ENCODE data around the gene SHISA9. TPM values are rescaled to one million over a fixed set of nuclear protein-coding genes. Genes with fewer than 3 reads are reported as not detected.

SHISA9 gene
- total and polyA plus RNA-seq, 2 donors from 2014 or later = 0.95 to 2.8 TPM

DNA sequence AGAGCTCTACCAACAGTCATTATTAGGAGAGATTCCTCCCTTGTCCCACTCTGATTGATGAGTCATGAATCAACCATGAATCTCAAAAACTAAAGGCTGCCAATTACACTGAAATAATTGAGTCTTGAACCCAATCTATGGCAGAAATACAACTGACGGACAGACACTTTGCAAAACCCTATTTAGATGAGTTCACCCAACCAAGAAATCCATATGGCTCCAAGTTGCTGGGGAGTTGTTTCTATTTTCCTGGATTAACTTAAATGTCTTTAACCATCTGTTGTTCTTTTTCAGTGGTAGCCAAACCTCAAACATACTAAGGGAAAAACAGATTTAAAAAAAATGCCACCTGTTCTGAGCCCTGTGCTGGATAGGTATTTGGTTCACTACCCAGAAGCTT lies 151.0 kb downstream of the SHISA9 start:
- Histone ChIP-seq H3K27ac (ENCODE audit: low read depth in 2 of 2, low read length in 2 of 2) (no peak overlapping the region), H3K36me3 (ENCODE audit: control insufficient read depth in 2 of 3, insufficient read depth in 3 of 3, low read length in 3 of 3) (no peaks in the 10 kb centered on the region), H3K27me3 (ENCODE audit: control insufficient read depth, insufficient read depth, low read length) (no peaks in the 10 kb centered on the region), H3K9ac (ENCODE audit: low read length in 3 of 3) (no peak overlapping the region), H3K9me3 (ENCODE audit: control insufficient read depth in 2 of 3, insufficient read depth in 1 of 3, low read length in 3 of 3) (peaks cover 0 to 5% (median 0%) of the 10 kb centered on the region in 3 donors), H3K4me3 (ENCODE audit: low read length in 3 of 3) (no peak overlapping the region), H3K4me1 (ENCODE audit: control insufficient read depth in 2 of 3, insufficient read depth in 2 of 3, low read depth in 1 of 3, low read length in 3 of 3) (no peaks in the 10 kb centered on the region)
- FAIRE-seq (no peak), DNase-seq (no peak)
- TF ChIP-seq, protein P1, sequence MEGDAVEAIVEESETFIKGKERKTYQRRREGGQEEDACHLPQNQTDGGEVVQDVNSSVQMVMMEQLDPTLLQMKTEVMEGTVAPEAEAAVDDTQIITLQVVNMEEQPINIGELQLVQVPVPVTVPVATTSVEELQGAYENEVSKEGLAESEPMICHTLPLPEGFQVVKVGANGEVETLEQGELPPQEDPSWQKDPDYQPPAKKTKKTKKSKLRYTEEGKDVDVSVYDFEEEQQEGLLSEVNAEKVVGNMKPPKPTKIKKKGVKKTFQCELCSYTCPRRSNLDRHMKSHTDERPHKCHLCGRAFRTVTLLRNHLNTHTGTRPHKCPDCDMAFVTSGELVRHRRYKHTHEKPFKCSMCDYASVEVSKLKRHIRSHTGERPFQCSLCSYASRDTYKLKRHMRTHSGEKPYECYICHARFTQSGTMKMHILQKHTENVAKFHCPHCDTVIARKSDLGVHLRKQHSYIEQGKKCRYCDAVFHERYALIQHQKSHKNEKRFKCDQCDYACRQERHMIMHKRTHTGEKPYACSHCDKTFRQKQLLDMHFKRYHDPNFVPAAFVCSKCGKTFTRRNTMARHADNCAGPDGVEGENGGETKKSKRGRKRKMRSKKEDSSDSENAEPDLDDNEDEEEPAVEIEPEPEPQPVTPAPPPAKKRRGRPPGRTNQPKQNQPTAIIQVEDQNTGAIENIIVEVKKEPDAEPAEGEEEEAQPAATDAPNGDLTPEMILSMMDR (IDR thresholded peaks at IDR 0.05; ENCODE audit: borderline replicate concordance, extremely low read depth, insufficient read depth) = no peak
- intact Hi-C loops (cut with DNase I) = no loop called here

DNA sequence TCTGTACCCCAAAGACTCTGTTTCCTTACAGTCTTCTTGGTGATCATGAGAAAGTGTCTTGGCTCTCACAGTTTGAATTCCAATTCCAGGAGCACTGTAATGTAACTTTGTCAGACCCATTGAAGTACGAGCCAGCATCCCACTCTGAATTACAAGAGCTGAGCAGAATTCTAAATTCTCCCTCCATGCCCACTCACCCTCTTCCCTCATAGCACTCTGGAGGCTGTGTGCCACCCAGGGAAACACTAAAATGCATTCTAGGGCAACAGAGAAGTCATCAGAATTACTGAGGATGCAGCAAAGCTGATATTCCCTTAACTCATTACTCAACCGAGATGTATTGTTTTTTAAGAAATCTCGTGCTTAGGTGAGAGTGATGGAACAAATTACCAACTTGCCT lies 154.1 kb downstream of the SHISA9 start:
- TF ChIP-seq, protein P1 (IDR thresholded peaks at IDR 0.05; ENCODE audit: borderline replicate concordance, extremely low read depth, insufficient read depth) = no peak
- Histone ChIP-seq H3K4me3 (ENCODE audit: low read length in 3 of 3) (no peak overlapping the region), H3K36me3 (ENCODE audit: control insufficient read depth in 2 of 3, insufficient read depth in 3 of 3, low read length in 3 of 3) (no peaks in the 10 kb centered on the region), H3K27ac (ENCODE audit: low read depth in 2 of 2, low read length in 2 of 2) (no peak overlapping the region), H3K9ac (ENCODE audit: low read length in 3 of 3) (no peak overlapping the region), H3K4me1 (ENCODE audit: control insufficient read depth in 2 of 3, insufficient read depth in 2 of 3, low read depth in 1 of 3, low read length in 3 of 3) (no peaks in the 10 kb centered on the region), H3K9me3 (ENCODE audit: control insufficient read depth in 2 of 3, insufficient read depth in 1 of 3, low read length in 3 of 3) (no peaks in the 10 kb centered on the region), H3K27me3 (ENCODE audit: control insufficient read depth, insufficient read depth, low read length) (no peaks in the 10 kb centered on the region)
- intact Hi-C loops (cut with DNase I) = no loop called here
- FAIRE-seq = no peak
- DNase-seq = no peak

DNA sequence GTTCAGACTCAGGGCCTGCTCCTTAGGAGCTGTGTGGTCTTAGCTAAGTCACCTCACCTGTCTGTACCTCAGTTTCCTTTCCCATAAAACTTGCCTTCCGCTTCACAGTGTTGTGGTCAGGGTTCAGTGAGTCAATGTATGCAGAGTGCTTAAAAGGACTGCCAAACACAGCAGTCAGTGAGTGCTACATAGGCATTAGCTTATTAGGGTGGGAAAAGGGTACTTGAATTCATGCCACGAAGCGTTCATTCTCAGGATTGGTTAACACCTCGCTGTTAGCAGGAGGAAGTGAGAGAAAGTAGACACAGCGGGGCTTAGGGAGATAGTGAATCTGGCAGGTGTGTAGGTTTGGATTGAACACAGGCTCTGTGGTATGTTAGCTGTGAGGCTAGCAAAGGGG lies 155.2 kb downstream of the SHISA9 start:
- DNase-seq = no peak
- Histone ChIP-seq H3K36me3 (ENCODE audit: control insufficient read depth in 2 of 3, insufficient read depth in 3 of 3, low read length in 3 of 3) (no peaks in the 10 kb centered on the region), H3K9me3 (ENCODE audit: control insufficient read depth in 2 of 3, insufficient read depth in 1 of 3, low read length in 3 of 3) (no peaks in the 10 kb centered on the region), H3K9ac (ENCODE audit: low read length in 3 of 3) (no peak overlapping the region), H3K4me3 (ENCODE audit: low read length in 3 of 3) (no peak overlapping the region), H3K4me1 (ENCODE audit: control insufficient read depth in 2 of 3, insufficient read depth in 2 of 3, low read depth in 1 of 3, low read length in 3 of 3) (no peaks in the 10 kb centered on the region), H3K27me3 (ENCODE audit: control insufficient read depth, insufficient read depth, low read length) (no peaks in the 10 kb centered on the region), H3K27ac (ENCODE audit: low read depth in 2 of 2, low read length in 2 of 2) (no peak overlapping the region)
- TF ChIP-seq, protein P1 (IDR thresholded peaks at IDR 0.05; ENCODE audit: borderline replicate concordance, extremely low read depth, insufficient read depth) = no peak
- intact Hi-C loops (cut with DNase I) = no loop called here
- no peak for FAIRE-seq

DNA sequence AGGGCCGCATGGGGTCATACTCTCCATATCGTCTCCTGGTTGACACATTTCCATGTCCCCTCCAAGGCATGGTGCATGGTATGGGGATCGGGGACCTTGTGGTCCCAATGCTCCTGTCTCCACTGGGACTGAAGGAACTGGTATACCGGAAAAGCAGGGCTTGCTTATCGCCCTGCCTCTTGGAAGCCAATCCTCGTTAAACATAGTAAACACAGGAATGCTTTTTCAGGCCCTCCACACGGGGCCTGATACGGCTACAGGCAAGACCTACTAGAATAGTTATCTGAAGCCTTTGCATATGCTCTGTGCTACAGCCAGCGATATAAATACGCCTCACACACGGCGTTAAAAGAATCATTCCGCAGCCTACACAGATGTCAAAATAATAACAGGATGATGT lies 159.5 kb downstream of the SHISA9 start:
- H3K36me3 ChIP-seq (ENCODE audit: control insufficient read depth in 2 of 3, insufficient read depth in 3 of 3, low read length in 3 of 3) = no peaks in the 10 kb centered on the region
- H3K27me3 ChIP-seq (ENCODE audit: control insufficient read depth, insufficient read depth, low read length) = no peaks in the 10 kb centered on the region
- no peak for FAIRE-seq
- intact Hi-C loops (cut with DNase I) = no loop called here
- H3K9ac ChIP-seq (ENCODE audit: low read length in 3 of 3) = no peak overlapping the region
- no peaks in the 10 kb centered on the region for H3K4me1 ChIP-seq (ENCODE audit: control insufficient read depth in 2 of 3, insufficient read depth in 2 of 3, low read depth in 1 of 3, low read length in 3 of 3)
- no peak overlapping the region for H3K27ac ChIP-seq (ENCODE audit: low read depth in 2 of 2, low read length in 2 of 2)
- H3K9me3 ChIP-seq (ENCODE audit: control insufficient read depth in 2 of 3, insufficient read depth in 1 of 3, low read length in 3 of 3) = no peaks in the 10 kb centered on the region
- DNase-seq = no peak
- H3K4me3 ChIP-seq (ENCODE audit: low read length in 3 of 3) = no peak overlapping the region
- TF ChIP-seq, protein P1 (IDR thresholded peaks at IDR 0.05; ENCODE audit: borderline replicate concordance, extremely low read depth, insufficient read depth) = no peak

All from kidney (tissue), 14 donors.